Lower lobe of right lung (tissue), 2 donors: ENCODE data around the gene ABCA7. TPM values are rescaled to one million over a fixed set of nuclear protein-coding genes. Genes with fewer than 3 reads are reported as not detected.

Experiments
- ATAC-seq, 2 donors: fragments of 200-7000 bp; cut with Tn5 transposase; one replicate each; pipeline ENCODE4 v1.9.1; 2020 to 2022; ENCODE audit warnings: mild to moderate bottlenecking in 2 of 2, moderate library complexity in 2 of 2
- DNase-seq: peaks from one replicate; pipeline ENCODE4 v3.0.0-alpha.2; 2020
- H3K27ac ChIP-seq: fragments of 200-600 bp; one replicate; pipeline ENCODE4 v1.8.0; 2022
- H3K27me3 ChIP-seq: fragments of 200-600 bp; one replicate; pipeline ENCODE4 v1.8.0; 2022; ENCODE audit warnings: low read depth
- H3K36me3 ChIP-seq: fragments of 200-600 bp; one replicate; pipeline ENCODE4 v1.8.0; 2022; ENCODE audit warnings: mild to moderate bottlenecking
- H3K4me1 ChIP-seq: fragments of 200-600 bp; one replicate; pipeline ENCODE4 v1.8.0; 2022
- H3K4me3 ChIP-seq: fragments of 200-600 bp; one replicate; pipeline ENCODE4 v1.8.0; 2022; ENCODE audit warnings: mild to moderate bottlenecking
- H3K9me3 ChIP-seq: fragments of 200-600 bp; one replicate; pipeline ENCODE4 v1.8.0; 2022
- intact Hi-C: fragments of 100-400 bp; cut with DNase I; formaldehyde crosslinking; loops from one replicate; pipeline ENCODE4 v1.11.0; 2022
- total RNA-seq: library from RNA; stranded (reverse); fragmentation: NEBNext Ultra II Directional; extraction: Animal tissue kit (Norgen Biotek cat#: 25700); gene quantifications from one replicate; pipeline ENCODE4 v1.2.1, GENCODE V29; 2021
- TF ChIP-seq, protein P1 (sequence below): fragments of 200-600 bp; IDR thresholded peaks from one replicate; pipeline ENCODE4 v1.8.0; 2022; ENCODE audit warnings: antibody characterized with exemption, mild to moderate bottlenecking
- donor health status: DM: no; HTN: yes; CAD: no; lungs with severe emphysema.

The ABCA7 gene
- total RNA-seq, 1 donor from 2014 or later, result 53.3 TPM

DNA sequence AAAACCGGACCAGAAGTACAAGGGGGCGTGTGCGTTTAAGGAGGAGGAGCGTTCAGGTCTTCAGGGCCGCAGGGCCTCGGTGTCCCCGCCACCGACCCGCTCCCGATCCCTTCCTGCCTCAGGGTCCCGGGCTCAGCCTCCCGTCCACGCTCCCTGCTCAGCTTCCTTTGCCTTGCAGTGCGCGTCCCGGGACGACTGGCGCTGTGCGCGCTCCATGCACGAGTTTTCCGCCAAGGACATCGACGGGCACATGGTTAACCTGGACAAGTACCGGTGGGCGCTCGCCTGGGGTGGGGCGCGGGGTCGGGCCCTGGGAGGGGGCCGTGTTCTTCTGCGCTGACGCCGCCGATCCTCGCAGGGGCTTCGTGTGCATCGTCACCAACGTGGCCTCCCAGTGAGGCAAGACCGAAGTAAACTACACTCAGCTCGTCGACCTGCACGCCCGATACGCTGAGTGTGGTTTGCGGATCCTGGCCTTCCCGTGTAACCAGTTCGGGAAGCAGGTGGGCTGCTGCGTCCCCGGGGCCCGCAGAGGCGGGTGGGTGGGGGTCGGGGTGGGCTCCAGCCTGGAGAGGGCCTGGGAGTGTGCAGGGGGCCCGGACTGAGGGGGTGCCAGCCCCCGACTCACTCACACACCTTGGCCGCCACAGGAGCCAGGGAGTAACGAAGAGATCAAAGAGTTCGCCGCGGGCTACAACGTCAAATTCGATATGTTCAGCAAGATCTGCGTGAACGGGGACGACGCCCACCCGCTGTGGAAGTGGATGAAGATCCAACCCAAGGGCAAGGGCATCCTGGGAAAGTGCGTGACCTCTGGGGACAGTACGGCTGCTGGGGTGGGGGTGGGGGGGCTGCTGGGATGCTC lies 65.3 kb downstream of the ABCA7 start:
- peaks cover 44% of the 10 kb centered on the region for H3K36me3 ChIP-seq
- no peak for ATAC-seq
- H3K4me1 ChIP-seq, result peaks cover 53% of the 10 kb centered on the region
- H3K9me3 ChIP-seq, result no peaks in the 10 kb centered on the region
- peak overlapping the region; percentile 71 for H3K4me3 ChIP-seq
- DNase-seq, result no peak
- TF ChIP-seq, protein P1, sequence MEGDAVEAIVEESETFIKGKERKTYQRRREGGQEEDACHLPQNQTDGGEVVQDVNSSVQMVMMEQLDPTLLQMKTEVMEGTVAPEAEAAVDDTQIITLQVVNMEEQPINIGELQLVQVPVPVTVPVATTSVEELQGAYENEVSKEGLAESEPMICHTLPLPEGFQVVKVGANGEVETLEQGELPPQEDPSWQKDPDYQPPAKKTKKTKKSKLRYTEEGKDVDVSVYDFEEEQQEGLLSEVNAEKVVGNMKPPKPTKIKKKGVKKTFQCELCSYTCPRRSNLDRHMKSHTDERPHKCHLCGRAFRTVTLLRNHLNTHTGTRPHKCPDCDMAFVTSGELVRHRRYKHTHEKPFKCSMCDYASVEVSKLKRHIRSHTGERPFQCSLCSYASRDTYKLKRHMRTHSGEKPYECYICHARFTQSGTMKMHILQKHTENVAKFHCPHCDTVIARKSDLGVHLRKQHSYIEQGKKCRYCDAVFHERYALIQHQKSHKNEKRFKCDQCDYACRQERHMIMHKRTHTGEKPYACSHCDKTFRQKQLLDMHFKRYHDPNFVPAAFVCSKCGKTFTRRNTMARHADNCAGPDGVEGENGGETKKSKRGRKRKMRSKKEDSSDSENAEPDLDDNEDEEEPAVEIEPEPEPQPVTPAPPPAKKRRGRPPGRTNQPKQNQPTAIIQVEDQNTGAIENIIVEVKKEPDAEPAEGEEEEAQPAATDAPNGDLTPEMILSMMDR, result no peak
- H3K27ac ChIP-seq, result peak overlapping the region; percentile 92
- intact Hi-C loops, result no loop called here
- no peaks in the 10 kb centered on the region for H3K27me3 ChIP-seq

DNA sequence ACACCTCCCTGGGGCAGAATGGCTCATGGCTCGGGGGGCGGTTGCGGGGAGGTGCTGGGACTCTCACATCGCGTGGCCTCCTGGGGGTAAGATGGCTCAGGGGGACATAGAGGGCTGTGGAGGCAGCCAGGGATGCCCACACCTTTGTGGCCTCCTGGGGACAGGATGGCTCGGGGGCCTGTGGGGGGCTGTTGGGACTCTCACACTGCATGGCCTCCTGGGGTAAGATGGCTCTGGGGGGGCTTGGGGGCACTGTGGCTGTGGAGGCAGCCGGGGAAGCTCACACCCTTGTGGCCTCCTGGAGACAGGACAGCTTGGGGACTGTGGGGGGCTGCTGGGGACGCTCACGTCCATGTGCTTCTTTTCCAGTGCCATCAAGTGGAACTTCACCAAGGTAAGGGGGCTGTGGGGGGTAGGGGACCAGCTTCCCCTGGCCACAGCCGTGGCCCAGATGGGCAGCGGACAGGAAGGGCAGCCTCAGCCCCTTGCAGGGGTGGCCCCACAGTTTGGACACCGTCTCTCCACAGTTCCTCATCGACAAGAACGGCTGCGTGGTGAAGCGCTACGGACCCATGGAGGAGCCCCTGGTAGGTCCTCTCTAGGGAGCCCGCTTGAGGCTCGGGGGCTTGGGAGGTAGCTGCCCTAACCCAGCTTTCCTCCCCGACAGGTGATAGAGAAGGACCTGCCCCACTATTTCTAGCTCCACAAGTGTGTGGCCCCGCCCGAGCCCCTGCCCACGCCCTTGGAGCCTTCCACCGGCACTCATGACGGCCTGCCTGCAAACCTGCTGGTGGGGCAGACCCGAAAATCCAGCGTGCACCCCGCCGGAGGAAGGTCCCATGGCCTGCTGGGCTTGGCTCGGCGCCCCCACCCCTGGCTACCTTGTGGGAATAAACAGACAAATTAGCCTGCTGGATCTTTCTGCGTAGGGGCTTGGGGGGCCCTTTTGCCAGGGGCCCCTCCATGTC lies 66.2 kb downstream of the ABCA7 start:
- Histone ChIP-seq H3K36me3 (peaks cover 54% of the 10 kb centered on the region), H3K4me3 (no peak overlapping the region), H3K4me1 (peaks cover 44% of the 10 kb centered on the region)

DNA sequence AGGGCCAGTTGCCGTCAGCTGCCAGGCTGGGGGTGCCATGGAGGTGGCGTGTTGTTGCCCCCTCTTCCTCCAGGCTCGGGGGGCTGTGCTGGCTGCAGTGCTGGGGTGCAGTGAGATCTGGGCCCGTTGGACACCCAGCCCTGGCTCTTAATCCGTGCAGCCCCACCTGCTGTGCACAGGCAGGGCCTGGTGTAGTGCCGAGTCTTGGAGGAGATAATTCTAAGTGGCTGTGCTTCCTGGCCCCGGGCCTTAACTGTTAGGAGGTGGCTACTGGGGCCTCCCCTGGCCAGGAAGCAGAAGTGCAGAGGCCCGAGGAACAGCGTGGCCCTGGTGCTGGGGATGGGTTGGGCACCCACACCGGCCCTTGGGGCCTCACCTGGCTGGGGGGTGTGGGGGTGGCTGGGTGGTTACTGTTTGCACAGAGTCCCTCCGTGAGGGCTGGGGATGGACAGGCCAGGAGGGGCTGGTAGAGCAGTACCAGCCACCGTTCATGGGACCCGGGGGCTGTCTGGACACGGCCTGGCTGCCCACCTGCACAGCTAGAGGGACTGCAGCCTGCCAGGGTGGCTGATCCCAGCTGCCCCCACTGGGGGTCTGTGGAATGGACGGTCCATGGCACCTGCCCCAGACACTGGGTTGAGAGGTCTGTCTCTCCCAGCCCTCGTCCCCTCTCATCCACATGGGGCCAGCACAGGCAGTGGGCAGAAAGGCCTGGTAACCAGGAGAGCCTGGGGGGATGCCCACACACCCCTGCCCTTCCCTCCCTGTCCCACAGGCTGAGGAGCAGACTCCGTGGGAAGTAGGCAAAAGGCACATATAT lies 67.1 kb downstream of the ABCA7 start:
- Histone ChIP-seq H3K27me3 (no peaks in the 10 kb centered on the region), H3K4me1 (peaks cover 36% of the 10 kb centered on the region), H3K4me3 (no peak overlapping the region), H3K27ac (no peak overlapping the region), H3K36me3 (peaks cover 61% of the 10 kb centered on the region), H3K9me3 (no peaks in the 10 kb centered on the region)
- ATAC-seq, result no peak
- no peak for DNase-seq
- intact Hi-C loops, result no loop called here
- TF ChIP-seq, protein P1, result no peak

More for the DNA sequence above, 66.2 kb downstream of the ABCA7 start:
- DNase-seq (no peak), ATAC-seq (no peak)
- H3K27ac ChIP-seq, result no peak overlapping the region
- no peaks in the 10 kb centered on the region for H3K9me3 ChIP-seq
- no peaks in the 10 kb centered on the region for H3K27me3 ChIP-seq
- intact Hi-C loops, result no loop called here
- TF ChIP-seq, protein P1, result no peak

DNA sequence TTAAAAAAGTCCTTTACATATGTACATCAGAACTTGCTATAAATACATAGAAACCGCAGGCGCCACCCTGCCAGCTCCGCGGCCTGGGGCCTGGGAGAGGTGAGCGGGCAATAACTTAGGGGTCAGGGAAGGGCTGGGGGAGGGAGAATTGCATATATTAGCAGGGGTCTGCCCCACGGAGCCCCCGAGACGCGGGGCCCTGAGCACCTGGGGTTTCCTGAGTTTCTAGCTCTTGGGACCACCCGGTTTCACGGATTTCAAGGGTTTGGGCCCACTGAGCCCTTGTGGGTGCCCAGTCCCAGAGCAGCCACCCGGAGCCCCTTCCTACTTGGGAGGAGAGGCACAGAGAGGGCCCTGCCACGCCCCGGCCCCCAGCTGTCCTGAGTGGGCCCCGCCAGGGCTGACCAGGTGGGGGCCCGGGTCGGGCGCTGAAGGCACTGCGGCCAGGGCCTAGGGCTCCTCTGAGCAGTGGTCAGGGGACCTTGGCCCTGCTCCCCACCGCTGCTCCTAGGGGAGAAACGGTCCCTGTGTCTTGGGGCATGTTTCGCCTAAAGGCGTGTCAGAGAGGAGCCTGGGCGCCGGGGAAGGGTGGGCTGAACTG lies 67.9 kb downstream of the ABCA7 start:
- DNase-seq (no peak), ATAC-seq (no peak)
- Histone ChIP-seq H3K9me3 (no peaks in the 10 kb centered on the region), H3K36me3 (peaks cover 68% of the 10 kb centered on the region), H3K4me1 (peaks cover 36% of the 10 kb centered on the region), H3K27ac (no peak overlapping the region), H3K27me3 (no peaks in the 10 kb centered on the region), H3K4me3 (no peak overlapping the region)
- TF ChIP-seq, protein P1, result no peak
- intact Hi-C loops, result no loop called here
